HepG2 (cell line): ENCODE measurements around the gene CD46.

Experiments used
- CHD2 ChIP-seq: IDR thresholded peaks from 2 replicates; pipeline ENCODE4 v1.6.1; 2011; ENCODE audit warnings: low read depth, low read length, improper control_type of control experiment
- ESRRA ChIP-seq: sonication (generic); formaldehyde crosslinking; IDR thresholded peaks from 2 replicates; pipeline ENCODE4 v1.5.1; 2020; ENCODE audit warnings: mild to moderate bottlenecking, low read depth, missing genetic modification reagents
- KLF13 ChIP-seq: sonication (generic); formaldehyde crosslinking; IDR thresholded peaks from 2 replicates; pipeline ENCODE4 v1.4.0; 2020; ENCODE audit warnings: mild to moderate bottlenecking, missing genetic modification reagents
- NR2C2 ChIP-seq: sonication (generic); formaldehyde crosslinking; IDR thresholded peaks from 2 replicates; pipeline ENCODE4 v1.4.0; 2020; ENCODE audit warnings: missing genetic modification reagents, mild to moderate bottlenecking, moderate library complexity, borderline replicate concordance
- POLR2AphosphoS5 ChIP-seq: IDR thresholded peaks from 2 replicates; pipeline ENCODE4 v1.6.1; 2012; ENCODE audit warnings: low read depth, low read length
- SMC3 ChIP-seq: IDR thresholded peaks from 2 replicates; pipeline ENCODE4 v1.6.1; 2011; ENCODE audit warnings: low read length, improper control_type of control experiment
- YY1 ChIP-seq: IDR thresholded peaks from 2 replicates; pipeline ENCODE4 v1.6.1; 2011; ENCODE audit warnings: low read length, low read depth, moderate library complexity, mild to moderate bottlenecking; ENCODE audit not compliant: insufficient read depth, insufficient replicate concordance
- ZNF335 ChIP-seq: sonication (generic); formaldehyde crosslinking; IDR thresholded peaks from 2 replicates; pipeline ENCODE4 v1.4.0; 2020; ENCODE audit warnings: missing genetic modification reagents
- ZNF367 ChIP-seq: sonication (generic); formaldehyde crosslinking; IDR thresholded peaks from 2 replicates; pipeline ENCODE4 v1.4.0; 2020; ENCODE audit warnings: missing genetic modification reagents, borderline replicate concordance
- TF ChIP-seq, protein P1 (sequence below): sonication (generic); formaldehyde crosslinking; IDR thresholded peaks from 2 replicates; pipeline ENCODE4 v1.4.0; 2020; ENCODE audit warnings: missing genetic modification reagents, mild to moderate bottlenecking, borderline replicate concordance
- TF ChIP-seq, protein P2 (sequence below): sonication (generic); formaldehyde crosslinking; IDR thresholded peaks from 2 replicates; pipeline ENCODE4 v1.5.0; 2020; ENCODE audit warnings: mild to moderate bottlenecking, missing genetic modification reagents, moderate library complexity

DNA sequence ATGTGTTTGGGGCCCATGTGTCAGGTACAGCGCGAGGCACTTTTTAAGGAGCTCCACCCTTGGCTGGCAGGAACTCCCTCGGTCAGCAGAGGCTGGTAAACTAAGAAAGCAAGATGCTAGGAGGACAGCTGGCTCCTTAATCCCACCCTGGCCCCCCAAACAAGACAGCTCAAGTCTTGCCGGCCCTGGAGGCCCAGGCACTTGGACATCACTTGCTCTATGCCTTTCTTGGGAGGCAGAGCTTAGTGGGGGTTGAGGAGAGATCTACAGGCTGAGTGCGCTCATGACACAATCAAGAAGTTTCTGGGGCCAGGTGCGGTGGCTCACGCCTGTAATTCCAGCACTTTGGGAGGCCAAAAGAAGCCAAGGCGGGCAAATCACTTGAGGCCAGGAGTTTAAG lies 80.9 kb downstream of the CD46 start:
- no peak for TF ChIP-seq SMC3
- TF ChIP-seq POLR2AphosphoS5, result no peak
- no peak for TF ChIP-seq ZNF335 (CRISPR knock-in tag)
- no peak for TF ChIP-seq YY1
- no peak for TF ChIP-seq ZNF367
- TF ChIP-seq, protein P1, sequence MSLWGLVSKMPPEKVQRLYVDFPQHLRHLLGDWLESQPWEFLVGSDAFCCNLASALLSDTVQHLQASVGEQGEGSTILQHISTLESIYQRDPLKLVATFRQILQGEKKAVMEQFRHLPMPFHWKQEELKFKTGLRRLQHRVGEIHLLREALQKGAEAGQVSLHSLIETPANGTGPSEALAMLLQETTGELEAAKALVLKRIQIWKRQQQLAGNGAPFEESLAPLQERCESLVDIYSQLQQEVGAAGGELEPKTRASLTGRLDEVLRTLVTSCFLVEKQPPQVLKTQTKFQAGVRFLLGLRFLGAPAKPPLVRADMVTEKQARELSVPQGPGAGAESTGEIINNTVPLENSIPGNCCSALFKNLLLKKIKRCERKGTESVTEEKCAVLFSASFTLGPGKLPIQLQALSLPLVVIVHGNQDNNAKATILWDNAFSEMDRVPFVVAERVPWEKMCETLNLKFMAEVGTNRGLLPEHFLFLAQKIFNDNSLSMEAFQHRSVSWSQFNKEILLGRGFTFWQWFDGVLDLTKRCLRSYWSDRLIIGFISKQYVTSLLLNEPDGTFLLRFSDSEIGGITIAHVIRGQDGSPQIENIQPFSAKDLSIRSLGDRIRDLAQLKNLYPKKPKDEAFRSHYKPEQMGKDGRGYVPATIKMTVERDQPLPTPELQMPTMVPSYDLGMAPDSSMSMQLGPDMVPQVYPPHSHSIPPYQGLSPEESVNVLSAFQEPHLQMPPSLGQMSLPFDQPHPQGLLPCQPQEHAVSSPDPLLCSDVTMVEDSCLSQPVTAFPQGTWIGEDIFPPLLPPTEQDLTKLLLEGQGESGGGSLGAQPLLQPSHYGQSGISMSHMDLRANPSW (CRISPR knock-in tag), result no peak
- TF ChIP-seq, protein P2, sequence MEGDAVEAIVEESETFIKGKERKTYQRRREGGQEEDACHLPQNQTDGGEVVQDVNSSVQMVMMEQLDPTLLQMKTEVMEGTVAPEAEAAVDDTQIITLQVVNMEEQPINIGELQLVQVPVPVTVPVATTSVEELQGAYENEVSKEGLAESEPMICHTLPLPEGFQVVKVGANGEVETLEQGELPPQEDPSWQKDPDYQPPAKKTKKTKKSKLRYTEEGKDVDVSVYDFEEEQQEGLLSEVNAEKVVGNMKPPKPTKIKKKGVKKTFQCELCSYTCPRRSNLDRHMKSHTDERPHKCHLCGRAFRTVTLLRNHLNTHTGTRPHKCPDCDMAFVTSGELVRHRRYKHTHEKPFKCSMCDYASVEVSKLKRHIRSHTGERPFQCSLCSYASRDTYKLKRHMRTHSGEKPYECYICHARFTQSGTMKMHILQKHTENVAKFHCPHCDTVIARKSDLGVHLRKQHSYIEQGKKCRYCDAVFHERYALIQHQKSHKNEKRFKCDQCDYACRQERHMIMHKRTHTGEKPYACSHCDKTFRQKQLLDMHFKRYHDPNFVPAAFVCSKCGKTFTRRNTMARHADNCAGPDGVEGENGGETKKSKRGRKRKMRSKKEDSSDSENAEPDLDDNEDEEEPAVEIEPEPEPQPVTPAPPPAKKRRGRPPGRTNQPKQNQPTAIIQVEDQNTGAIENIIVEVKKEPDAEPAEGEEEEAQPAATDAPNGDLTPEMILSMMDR (CRISPR knock-in tag), result no peak
- TF ChIP-seq ESRRA, result no peak
- no peak for TF ChIP-seq CHD2
- no peak for TF ChIP-seq KLF13 (CRISPR knock-in tag)
- TF ChIP-seq NR2C2, result no peak
